Measurements from ENCODE around the gene GSK3B.

GSK3B gene

GRCh38 chr3:119809249-119810017 lies 284.8 kb downstream of the GSK3B start:
- no peak for DNase-seq

GRCh38 chr3:119808843-119809242 lies 285.4 kb downstream of the GSK3B start:
- no peak for DNase-seq

GRCh38 chr3:119808244-119808643 lies 286.0 kb downstream of the GSK3B start:
- DNase-seq = no peak

GRCh38 chr3:119800844-119801243 lies 293.4 kb downstream of the GSK3B start:
- no peak for DNase-seq

- no peak for DNase-seq
Measured at GRCh38 chr3:119796785-119797184, 297.5 kb downstream of the GSK3B start.

GRCh38 chr3:119796368-119796767 lies 297.9 kb downstream of the GSK3B start:
- DNase-seq = no peak

GRCh38 chr3:119795849-119796248 lies 298.4 kb downstream of the GSK3B start:
- DNase-seq = no peak

- no peak for DNase-seq
Measured at GRCh38 chr3:119794971-119795612, 299.2 kb downstream of the GSK3B start.

GRCh38 chr3:119794401-119794800 lies 299.8 kb downstream of the GSK3B start:
- no peak for DNase-seq

- no peak for DNase-seq
Measured at GRCh38 chr3:119792270-119792669, 302.0 kb downstream of the GSK3B start.

- no peak for DNase-seq
Measured at GRCh38 chr3:119790369-119790768, 303.9 kb downstream of the GSK3B start.

- DNase-seq = no peak
Measured at GRCh38 chr3:119786409-119786808, 307.8 kb downstream of the GSK3B start.

- DNase-seq = no peak
Measured at GRCh38 chr3:119783883-119784282, 310.4 kb downstream of the GSK3B start.

- DNase-seq = no peak
Measured at GRCh38 chr3:119783255-119783654, 311.0 kb downstream of the GSK3B start.

- no peak for DNase-seq
Measured at GRCh38 chr3:119782460-119782859, 311.8 kb downstream of the GSK3B start.

- no peak for DNase-seq
Measured at GRCh38 chr3:119781330-119782198, 312.7 kb downstream of the GSK3B start, which contains the start of gene NR1I2. Gene NR1I2, plus strand, starts transcription at chr3:119782101.

GRCh38 chr3:119779731-119780383 lies 314.4 kb downstream of the GSK3B start:
- no peak for DNase-seq

- DNase-seq = no peak
Measured at GRCh38 chr3:119778811-119779210, 315.4 kb downstream of the GSK3B start.

- DNase-seq = no peak
Measured at GRCh38 chr3:119778176-119778575, 316.1 kb downstream of the GSK3B start.

- DNase-seq = no peak
Measured at GRCh38 chr3:119776304-119776703, 317.9 kb downstream of the GSK3B start.

GRCh38 chr3:119774444-119774843 lies 319.8 kb downstream of the GSK3B start:
- DNase-seq = no peak

All from GOT3 (cell line).